GM23338 (cell line): Measurements from ENCODE around the gene IDUA.

Experiments used
- CTCF ChIP-seq, 2 experiments: fragments of 200-600 bp in 1 of 2; sonication (generic) in 1 of 2; conservative IDR thresholded peaks; 2 replicates each; pipeline versions ENCODE4 v1.5.1 to v1.6.1; 2016 to 2017; ENCODE audit warnings: antibody characterized with exemption in 2 of 2, low read depth in 2 of 2, mild to moderate bottlenecking in 2 of 2, moderate library complexity in 1 of 2
- EZH2 ChIP-seq: fragments of 200-600 bp; sonication (generic); IDR thresholded peaks from one replicate; pipeline ENCODE4 v1.8.0; 2017; ENCODE audit warnings: antibody characterized with exemption, mild to moderate bottlenecking, low read depth; ENCODE audit not compliant: unreplicated experiment
- POLR2AphosphoS5 ChIP-seq: IDR thresholded peaks from 2 replicates; pipeline ENCODE4 v1.6.1; 2016; ENCODE audit warnings: antibody characterized with exemption, low read depth

- TF ChIP-seq CTCF (conservative IDR thresholded peaks at IDR 0.05; ENCODE audit: low read depth in 2 of 2) (no peak), POLR2AphosphoS5 (no peak), EZH2 (no peak)
Measured at GRCh38 chr4:1047976-1048772, 61.3 kb downstream of the IDUA start.
